Type B pancreatic cell (in vitro differentiated cells): ENCODE results near the gene NAPEPLD. TPM values are rescaled to one million over a fixed set of nuclear protein-coding genes. Genes with fewer than 3 reads are reported as not detected.
"Not testable (repeated sequence)": the region's sequence is repeated elsewhere in the genome, so short reads cannot be mapped to it uniquely, and the experiment has no call there.

ENCODE experiments used
- DNase-seq: peaks from one replicate; pipeline ENCODE4 v3.0.0; 2021; ENCODE audit warnings: mixed read lengths; ENCODE audit not compliant: unreplicated experiment; ENCODE audit errors: extremely low spot score
- H3K27ac Mint-ChIP-seq: 2 replicates; pipeline ENCODE4 v1.8.0; 2021; ENCODE audit warnings: mild to moderate bottlenecking, mixed read lengths
- H3K27me3 Mint-ChIP-seq: 2 replicates; pipeline ENCODE4 v1.8.0; 2021; ENCODE audit warnings: mixed read lengths
- H3K36me3 Mint-ChIP-seq: 2 replicates; pipeline ENCODE4 v1.8.0; 2021; ENCODE audit warnings: mixed read lengths
- H3K4me1 Mint-ChIP-seq: one replicate; pipeline ENCODE4 v1.8.0; 2021; ENCODE audit warnings: mixed read lengths; ENCODE audit not compliant: unreplicated experiment
- H3K4me3 Mint-ChIP-seq: 2 replicates; pipeline ENCODE4 v1.8.0; 2021; ENCODE audit warnings: mild to moderate bottlenecking, mixed read lengths
- H3K9me3 Mint-ChIP-seq: 2 replicates; pipeline ENCODE4 v1.8.0; 2021; ENCODE audit warnings: mixed read lengths
- total RNA-seq: library from RNA; stranded (reverse); gene quantifications from 2 replicates; pipeline ENCODE4 v1.2.1, GENCODE V29; 2021; ENCODE audit warnings: low replicate concordance
- TF ChIP-seq, protein P1 (sequence below): fragments of 200-600 bp; sonication (generic); conservative IDR thresholded peaks from 2 replicates; pipeline ENCODE4 v1.5.0; 2021; ENCODE audit warnings: antibody characterized with exemption, mild to moderate bottlenecking

NAPEPLD gene
- total RNA-seq, 1 donor from 2014 or later = 17.0 TPM

- H3K9me3 Mint-ChIP-seq = no peaks in the 10 kb centered on the region
Observed at GRCh38 chr7:103058122-103058521, 90.8 kb downstream of the NAPEPLD start.

GRCh38 chr7:103056006-103056405, 92.9 kb downstream of the NAPEPLD start:
- not testable (repeated sequence) for H3K4me1 Mint-ChIP-seq, DNase-seq, H3K4me3 Mint-ChIP-seq, H3K27ac Mint-ChIP-seq, H3K27me3 Mint-ChIP-seq, H3K9me3 Mint-ChIP-seq
- H3K36me3 Mint-ChIP-seq = peaks cover 14% of the 10 kb centered on the region

More at GRCh38 chr7:103058122-103058521, 90.8 kb downstream of the NAPEPLD start:
- peaks cover 5% of the 10 kb centered on the region for H3K4me1 Mint-ChIP-seq
- H3K27ac Mint-ChIP-seq = no peak overlapping the region
- no peak overlapping the region for H3K4me3 Mint-ChIP-seq
- peaks cover 13% of the 10 kb centered on the region for H3K36me3 Mint-ChIP-seq
- TF ChIP-seq, protein P1, sequence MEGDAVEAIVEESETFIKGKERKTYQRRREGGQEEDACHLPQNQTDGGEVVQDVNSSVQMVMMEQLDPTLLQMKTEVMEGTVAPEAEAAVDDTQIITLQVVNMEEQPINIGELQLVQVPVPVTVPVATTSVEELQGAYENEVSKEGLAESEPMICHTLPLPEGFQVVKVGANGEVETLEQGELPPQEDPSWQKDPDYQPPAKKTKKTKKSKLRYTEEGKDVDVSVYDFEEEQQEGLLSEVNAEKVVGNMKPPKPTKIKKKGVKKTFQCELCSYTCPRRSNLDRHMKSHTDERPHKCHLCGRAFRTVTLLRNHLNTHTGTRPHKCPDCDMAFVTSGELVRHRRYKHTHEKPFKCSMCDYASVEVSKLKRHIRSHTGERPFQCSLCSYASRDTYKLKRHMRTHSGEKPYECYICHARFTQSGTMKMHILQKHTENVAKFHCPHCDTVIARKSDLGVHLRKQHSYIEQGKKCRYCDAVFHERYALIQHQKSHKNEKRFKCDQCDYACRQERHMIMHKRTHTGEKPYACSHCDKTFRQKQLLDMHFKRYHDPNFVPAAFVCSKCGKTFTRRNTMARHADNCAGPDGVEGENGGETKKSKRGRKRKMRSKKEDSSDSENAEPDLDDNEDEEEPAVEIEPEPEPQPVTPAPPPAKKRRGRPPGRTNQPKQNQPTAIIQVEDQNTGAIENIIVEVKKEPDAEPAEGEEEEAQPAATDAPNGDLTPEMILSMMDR = no peak
- no peak for DNase-seq
- no peaks in the 10 kb centered on the region for H3K27me3 Mint-ChIP-seq

GRCh38 chr7:103051519-103051918, 97.4 kb downstream of the NAPEPLD start:
- Mint-ChIP-seq H3K4me3 (no peak overlapping the region), H3K4me1 (no peaks in the 10 kb centered on the region), H3K9me3 (no peaks in the 10 kb centered on the region), H3K27me3 (no peaks in the 10 kb centered on the region), H3K27ac (no peak overlapping the region), H3K36me3 (peaks cover 22% of the 10 kb centered on the region)
- TF ChIP-seq, protein P1 = no peak
- no peak for DNase-seq

Other genes starting within 250 kb of the NAPEPLD start
- gene LRRC17, start 236.1 kb downstream of the NAPEPLD start, total RNA-seq = 1.5 and 68.3 TPM in 2 replicates
- gene FBXL13, start 74.3 kb downstream of the NAPEPLD start, total RNA-seq = 1.1 and 4.0 TPM in 2 replicates
- gene ARMC10, start 74.0 kb downstream of the NAPEPLD start, total RNA-seq = 30.0 and 36.5 TPM in 2 replicates
- 70.8 and 72.0 TPM in 2 replicates for gene PMPCB, start 148.3 kb upstream of the NAPEPLD start, total RNA-seq
- gene DNAJC2, start 195.7 kb upstream of the NAPEPLD start, total RNA-seq = 28.2 and 29.9 TPM in 2 replicates
- gene PSMC2, start 198.5 kb upstream of the NAPEPLD start, total RNA-seq = 108 and 109 TPM in 2 replicates